Neutrophil (primary cell): ENCODE data around the gene NAALADL2.

Experiments used
- H3K27ac ChIP-seq: fragments of 200-600 bp; sonication (generic); 2 replicates; pipeline ENCODE4 v1.5.1; 2016; ENCODE audit warnings: mild to moderate bottlenecking, moderate library complexity
- H3K27me3 ChIP-seq: fragments of 200-600 bp; sonication (generic); 2 replicates; pipeline ENCODE4 v1.6.0; 2016; ENCODE audit warnings: mild to moderate bottlenecking
- H3K36me3 ChIP-seq: fragments of 200-600 bp; sonication (generic); 2 replicates; pipeline ENCODE4 v1.5.1; 2017
- H3K4me1 ChIP-seq, 2 experiments: fragments of 200-600 bp in 1 of 2; sonication (generic) in 1 of 2; 1 replicate in 1 of 2; 2 replicates in 1 of 2; pipeline versions ENCODE4 v1.5.1 to v1.6.1; 2013 to 2016; ENCODE audit warnings: low read depth in 1 of 2, low read length in 1 of 2, mild to moderate bottlenecking in 1 of 2, moderate library complexity in 1 of 2; ENCODE audit not compliant: control insufficient read depth in 1 of 2, insufficient read depth in 1 of 2
- H3K4me3 ChIP-seq, 2 experiments: fragments of 200-600 bp in 1 of 2; sonication (generic) in 1 of 2; 1 replicate in 1 of 2; 2 replicates in 1 of 2; pipeline ENCODE4 v1.5.1; 2013 to 2016; ENCODE audit warnings: low read depth in 1 of 2, low read length in 1 of 2, mild to moderate bottlenecking in 1 of 2, moderate library complexity in 1 of 2
- H3K9me3 ChIP-seq: fragments of 200-600 bp; sonication (generic); 2 replicates; pipeline ENCODE4 v1.5.1; 2016
- CTCF ChIP-seq: fragments of 200-600 bp; sonication (generic); IDR thresholded peaks from 2 replicates; pipeline ENCODE4 v1.5.1; 2016; ENCODE audit warnings: antibody characterized with exemption

NAALADL2 gene

GRCh38 chr3:174857301-174857700 lies 1.8 kb upstream of the NAALADL2 start:
- Histone ChIP-seq H3K4me1 (no peaks in the 10 kb centered on the region), H3K27ac (no peak overlapping the region), H3K9me3 (no peaks in the 10 kb centered on the region), H3K27me3 (no peaks in the 10 kb centered on the region), H3K36me3 (no peaks in the 10 kb centered on the region), H3K4me3 (no peak overlapping the region)
- no peak for TF ChIP-seq CTCF

GRCh38 chr3:174858353-174858752 lies 781 bp upstream of the NAALADL2 start:
- no peaks in the 10 kb centered on the region for H3K27me3 ChIP-seq
- H3K27ac ChIP-seq = no peak overlapping the region

GRCh38 chr3:174859756-174860155 lies 622 bp downstream of the NAALADL2 start:
- no peak overlapping the region for H3K4me3 ChIP-seq
- TF ChIP-seq CTCF = no peak
- no peaks in the 10 kb centered on the region for H3K4me1 ChIP-seq
- no peaks in the 10 kb centered on the region for H3K27me3 ChIP-seq
- H3K9me3 ChIP-seq = no peaks in the 10 kb centered on the region
- no peak overlapping the region for H3K27ac ChIP-seq
- H3K36me3 ChIP-seq = no peaks in the 10 kb centered on the region

More at GRCh38 chr3:174858353-174858752, 781 bp upstream of the NAALADL2 start:
- Histone ChIP-seq H3K36me3 (no peaks in the 10 kb centered on the region), H3K4me3 (no peak overlapping the region), H3K9me3 (no peaks in the 10 kb centered on the region), H3K4me1 (no peaks in the 10 kb centered on the region)
- no peak for TF ChIP-seq CTCF

GRCh38 chr3:174862101-174862500 lies 3.0 kb downstream of the NAALADL2 start:
- no peaks in the 10 kb centered on the region for H3K9me3 ChIP-seq
- no peak overlapping the region for H3K27ac ChIP-seq
- no peaks in the 10 kb centered on the region for H3K4me1 ChIP-seq
- H3K36me3 ChIP-seq = no peaks in the 10 kb centered on the region
- H3K4me3 ChIP-seq = no peak overlapping the region
- TF ChIP-seq CTCF = no peak
- no peaks in the 10 kb centered on the region for H3K27me3 ChIP-seq

GRCh38 chr3:174862666-174863065 lies 3.5 kb downstream of the NAALADL2 start:
- Histone ChIP-seq H3K9me3 (no peaks in the 10 kb centered on the region), H3K4me1 (no peaks in the 10 kb centered on the region), H3K27ac (no peak overlapping the region), H3K27me3 (no peaks in the 10 kb centered on the region), H3K4me3 (no peak overlapping the region), H3K36me3 (no peaks in the 10 kb centered on the region)
- TF ChIP-seq CTCF = no peak

- no peak for TF ChIP-seq CTCF
- Histone ChIP-seq H3K4me1 (no peaks in the 10 kb centered on the region), H3K27ac (no peak overlapping the region), H3K36me3 (no peaks in the 10 kb centered on the region), H3K9me3 (no peaks in the 10 kb centered on the region), H3K27me3 (no peaks in the 10 kb centered on the region), H3K4me3 (no peak overlapping the region)
Measured at GRCh38 chr3:174863488-174863887, 4.4 kb downstream of the NAALADL2 start.
